ENCODE measurements around the gene C17orf78.
"Not testable (repeated sequence)": the region's sequence is repeated elsewhere in the genome, so short reads cannot be mapped to it uniquely, and the experiment has no call there.

Gene C17orf78

DNA sequence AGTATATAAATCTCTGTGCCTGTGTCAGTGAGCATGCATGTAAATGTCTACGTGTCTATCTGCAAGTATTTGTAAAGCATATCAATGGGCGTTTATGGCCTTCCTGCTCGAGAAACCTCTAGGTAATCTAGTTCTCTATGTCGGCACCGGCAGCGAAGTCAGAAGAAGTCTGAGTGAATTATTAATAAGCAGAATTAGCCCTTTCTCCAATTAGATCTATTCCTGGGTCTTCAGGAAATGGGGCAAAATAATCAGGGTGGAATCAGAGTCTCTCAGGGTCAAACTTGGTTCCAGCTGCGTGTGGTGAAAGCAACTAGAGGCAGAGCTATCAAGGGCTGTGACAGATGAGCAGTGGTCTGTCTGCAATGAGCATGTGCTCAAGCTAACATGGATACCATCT is at the start of gene C17orf78:
Gene C17orf78, plus strand, starts transcription at position 280 of the 400 bp plus-strand sequence. Its CDS starts 108 bp downstream, at position 388.
- no peaks in the 10 kb centered on the region for H3K9me3 ChIP-seq (ENCODE audit: insufficient read depth, low read length)
- DNase-seq (ENCODE audit: low read depth, low spot score) = no peak
- H3K27me3 ChIP-seq (ENCODE audit: insufficient read depth, insufficient read length) = no peaks in the 10 kb centered on the region
- no peaks in the 10 kb centered on the region for H3K36me3 ChIP-seq (ENCODE audit: insufficient read depth, insufficient read length, low read length)
- no peaks in the 10 kb centered on the region for H3K4me1 ChIP-seq (ENCODE audit: insufficient read depth, insufficient read length)
- no peak within 1 kb of the TSS for H3K4me3 ChIP-seq (ENCODE audit: insufficient read length, low read depth)
- H3K9ac ChIP-seq (ENCODE audit: insufficient read length, low read depth) = no peak within 1 kb of the TSS
- TF ChIP-seq ZNF274 (IDR thresholded peaks at IDR 0.05; ENCODE audit: low read depth, low read length) (no peak), YY1 (IDR thresholded peaks at IDR 0.05; ENCODE audit: insufficient read depth, insufficient read length) (no peak), SUZ12 (IDR thresholded peaks at IDR 0.05; ENCODE audit: extremely low read depth, insufficient read depth, insufficient read length) (no peak)

DNA sequence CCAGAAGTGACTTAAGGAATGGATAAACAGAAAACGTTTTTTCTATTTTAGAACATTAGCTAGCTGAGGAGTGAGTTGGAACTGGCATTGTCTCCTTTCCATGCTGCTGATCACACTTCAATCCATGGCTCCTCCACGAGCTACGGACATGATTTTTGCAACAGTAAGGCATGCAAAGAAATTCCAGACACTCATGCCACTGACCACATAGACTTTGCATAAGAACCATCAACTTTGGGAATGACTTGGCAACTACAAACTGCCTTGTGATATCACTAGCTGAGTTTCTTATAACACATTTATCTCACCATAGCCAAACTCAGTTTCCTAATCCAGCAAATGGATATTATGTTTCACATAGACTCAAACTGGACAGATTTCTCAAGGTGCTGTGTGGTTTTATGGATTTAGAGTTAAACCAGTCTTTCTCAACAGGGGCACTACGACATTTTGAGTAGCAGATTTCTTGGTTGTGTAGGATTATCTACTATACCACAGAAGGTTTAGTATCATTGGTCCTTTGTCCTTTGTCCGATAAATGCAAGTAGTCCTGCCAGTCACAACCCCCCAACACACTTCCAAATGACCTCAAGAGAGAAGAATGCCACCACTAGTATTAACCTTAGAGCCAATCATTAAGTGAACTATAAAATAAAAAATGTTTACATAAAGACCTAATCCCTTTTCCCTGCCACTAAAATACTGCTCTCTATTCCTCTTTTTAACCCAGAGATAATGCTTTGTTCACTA is 48.3 kb upstream of the C17orf78 start:
- Histone ChIP-seq H3K9ac (ENCODE audit: insufficient read length, low read depth) (no peak overlapping the region), H3K4me3 (ENCODE audit: insufficient read length, low read depth) (no peak overlapping the region), H3K4me1 (ENCODE audit: insufficient read depth, insufficient read length) (peaks cover 2% of the 10 kb centered on the region), H3K27me3 (ENCODE audit: insufficient read depth, insufficient read length) (no peaks in the 10 kb centered on the region), H3K9me3 (ENCODE audit: insufficient read depth, low read length) (no peaks in the 10 kb centered on the region), H3K36me3 (ENCODE audit: insufficient read depth, insufficient read length, low read length) (peaks cover 33% of the 10 kb centered on the region)
- no peak for DNase-seq (ENCODE audit: low read depth, low spot score)
- TF ChIP-seq ZNF274 (IDR thresholded peaks at IDR 0.05; ENCODE audit: low read depth, low read length) = no peak
- no peak for TF ChIP-seq SUZ12 (IDR thresholded peaks at IDR 0.05; ENCODE audit: extremely low read depth, insufficient read depth, insufficient read length)

DNA sequence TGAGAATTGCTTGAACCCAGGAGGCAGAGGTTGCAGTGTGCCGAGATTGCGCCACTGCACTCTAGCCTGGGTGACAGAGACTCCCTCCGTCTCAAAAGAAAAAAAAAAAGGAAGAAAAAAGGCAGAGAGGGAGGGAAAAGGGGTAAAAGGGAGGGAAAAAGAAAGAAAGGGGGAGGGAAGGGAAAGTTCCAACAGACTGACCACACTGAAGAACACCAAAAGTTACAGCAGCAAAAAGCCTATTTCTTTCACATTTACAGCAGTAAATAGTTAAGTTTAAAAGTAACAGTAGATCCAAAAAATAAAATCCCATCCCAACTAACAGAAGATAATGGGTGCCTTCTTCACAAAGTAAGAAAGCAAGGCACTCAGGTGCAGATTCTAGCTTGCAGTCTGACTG is 36.9 kb upstream of the C17orf78 start:
- Histone ChIP-seq H3K4me3 (ENCODE audit: insufficient read length, low read depth) (no peak overlapping the region), H3K36me3 (ENCODE audit: insufficient read depth, insufficient read length, low read length) (peaks cover 8% of the 10 kb centered on the region), H3K9ac (ENCODE audit: insufficient read length, low read depth) (no peak overlapping the region), H3K4me1 (ENCODE audit: insufficient read depth, insufficient read length) (no peaks in the 10 kb centered on the region), H3K27me3 (ENCODE audit: insufficient read depth, insufficient read length) (no peaks in the 10 kb centered on the region), H3K9me3 (ENCODE audit: insufficient read depth, low read length) (no peaks in the 10 kb centered on the region)
- DNase-seq (ENCODE audit: low read depth, low spot score) = no peak
- no peak for TF ChIP-seq SUZ12 (IDR thresholded peaks at IDR 0.05; ENCODE audit: extremely low read depth, insufficient read depth, insufficient read length)
- TF ChIP-seq ZNF274 (IDR thresholded peaks at IDR 0.05; ENCODE audit: low read depth, low read length) = no peak
- TF ChIP-seq YY1 (IDR thresholded peaks at IDR 0.05; ENCODE audit: insufficient read depth, insufficient read length) = no peak

DNA sequence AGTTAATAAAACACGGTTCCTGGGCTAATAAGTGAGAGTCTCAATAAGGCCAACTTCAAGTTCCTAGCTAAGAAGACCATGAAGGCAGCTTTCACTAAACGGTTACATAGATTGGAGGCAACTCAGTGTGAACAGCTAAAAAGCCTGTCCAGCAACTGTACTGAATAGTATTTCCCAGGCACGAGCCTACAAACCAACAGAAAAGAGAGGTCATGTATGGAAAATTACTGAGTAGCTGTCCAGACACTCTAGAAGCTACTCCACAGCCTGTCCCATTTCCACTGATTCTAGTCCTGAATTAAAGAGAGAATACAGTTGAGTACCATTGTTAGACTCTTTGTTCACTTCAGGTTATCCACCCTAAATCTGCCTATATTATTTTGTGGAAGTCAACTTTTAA is 36.5 kb upstream of the C17orf78 start:
- Histone ChIP-seq H3K9ac (ENCODE audit: insufficient read length, low read depth) (no peak overlapping the region), H3K9me3 (ENCODE audit: insufficient read depth, low read length) (no peaks in the 10 kb centered on the region), H3K27me3 (ENCODE audit: insufficient read depth, insufficient read length) (no peaks in the 10 kb centered on the region), H3K4me3 (ENCODE audit: insufficient read length, low read depth) (no peak overlapping the region), H3K4me1 (ENCODE audit: insufficient read depth, insufficient read length) (no peaks in the 10 kb centered on the region), H3K36me3 (ENCODE audit: insufficient read depth, insufficient read length, low read length) (peaks cover 11% of the 10 kb centered on the region)
- TF ChIP-seq SUZ12 (IDR thresholded peaks at IDR 0.05; ENCODE audit: extremely low read depth, insufficient read depth, insufficient read length) = no peak
- no peak for TF ChIP-seq YY1 (IDR thresholded peaks at IDR 0.05; ENCODE audit: insufficient read depth, insufficient read length)
- TF ChIP-seq ZNF274 (IDR thresholded peaks at IDR 0.05; ENCODE audit: low read depth, low read length) = no peak
- DNase-seq (ENCODE audit: low read depth, low spot score) = no peak

DNA sequence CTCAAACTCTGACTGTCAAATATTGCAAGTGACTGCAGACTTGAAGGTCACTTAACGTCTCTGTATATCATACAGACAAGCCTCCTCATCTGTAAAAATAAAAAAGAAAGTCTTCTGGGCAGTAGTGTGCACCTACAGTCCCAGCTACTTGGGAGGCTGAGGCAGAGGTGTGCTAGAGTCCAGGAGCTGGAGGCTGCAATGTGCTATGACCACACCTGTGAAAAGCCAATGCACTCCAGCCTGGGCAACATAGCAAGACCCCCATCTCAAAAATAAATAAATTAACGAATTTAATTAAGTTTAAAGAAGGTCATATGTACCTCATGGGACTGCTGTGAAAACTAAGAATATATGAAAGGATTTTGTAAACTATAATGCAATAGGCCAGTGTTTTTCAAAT is 35.0 kb upstream of the C17orf78 start:
- H3K36me3 ChIP-seq (ENCODE audit: insufficient read depth, insufficient read length, low read length) = peaks cover 17% of the 10 kb centered on the region
- no peak for DNase-seq (ENCODE audit: low read depth, low spot score)
- H3K9me3 ChIP-seq (ENCODE audit: insufficient read depth, low read length) = no peaks in the 10 kb centered on the region
- no peaks in the 10 kb centered on the region for H3K4me1 ChIP-seq (ENCODE audit: insufficient read depth, insufficient read length)
- no peaks in the 10 kb centered on the region for H3K27me3 ChIP-seq (ENCODE audit: insufficient read depth, insufficient read length)
- no peak for TF ChIP-seq SUZ12 (IDR thresholded peaks at IDR 0.05; ENCODE audit: extremely low read depth, insufficient read depth, insufficient read length)
- TF ChIP-seq ZNF274 (IDR thresholded peaks at IDR 0.05; ENCODE audit: low read depth, low read length) = no peak
- no peak for TF ChIP-seq YY1 (IDR thresholded peaks at IDR 0.05; ENCODE audit: insufficient read depth, insufficient read length)
- no peak overlapping the region for H3K4me3 ChIP-seq (ENCODE audit: insufficient read length, low read depth)
- H3K9ac ChIP-seq (ENCODE audit: insufficient read length, low read depth) = no peak overlapping the region

DNA sequence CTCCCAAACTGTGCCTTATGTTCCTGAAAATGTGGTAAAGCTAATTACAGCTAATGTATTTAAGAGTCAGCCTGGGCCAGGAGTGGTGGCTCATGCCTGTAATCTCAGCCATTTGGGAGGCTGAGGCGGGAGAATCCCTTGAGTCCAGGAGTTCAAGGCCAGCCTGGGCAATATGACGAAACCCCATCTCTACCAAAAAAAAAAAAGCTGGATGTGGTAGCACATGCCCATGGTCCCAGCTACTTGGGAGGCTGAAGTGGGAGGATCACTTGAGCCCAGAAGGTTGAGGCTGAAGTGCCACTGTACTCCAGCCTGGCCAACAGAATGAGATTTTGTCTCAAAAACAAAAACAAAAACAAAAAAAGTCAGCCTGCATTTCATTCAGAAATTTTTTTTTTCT is 33.2 kb upstream of the C17orf78 start:
- DNase-seq (ENCODE audit: low read depth, low spot score) = no peak
- Histone ChIP-seq H3K9me3 (ENCODE audit: insufficient read depth, low read length) (no peaks in the 10 kb centered on the region; the same call in 1 of the 2 replicates), H3K4me3 (ENCODE audit: insufficient read length, low read depth) (no peak overlapping the region), H3K36me3 (ENCODE audit: insufficient read depth, insufficient read length, low read length) (peaks cover 18% of the 10 kb centered on the region), H3K9ac (ENCODE audit: insufficient read length, low read depth) (no peak overlapping the region), H3K27me3 (ENCODE audit: insufficient read depth, insufficient read length) (no peaks in the 10 kb centered on the region), H3K4me1 (ENCODE audit: insufficient read depth, insufficient read length) (no peaks in the 10 kb centered on the region)
- TF ChIP-seq SUZ12 (IDR thresholded peaks at IDR 0.05; ENCODE audit: extremely low read depth, insufficient read depth, insufficient read length) (no peak), ZNF274 (IDR thresholded peaks at IDR 0.05; ENCODE audit: low read depth, low read length) (no peak), YY1 (IDR thresholded peaks at IDR 0.05; ENCODE audit: insufficient read depth, insufficient read length) (no peak)

DNA sequence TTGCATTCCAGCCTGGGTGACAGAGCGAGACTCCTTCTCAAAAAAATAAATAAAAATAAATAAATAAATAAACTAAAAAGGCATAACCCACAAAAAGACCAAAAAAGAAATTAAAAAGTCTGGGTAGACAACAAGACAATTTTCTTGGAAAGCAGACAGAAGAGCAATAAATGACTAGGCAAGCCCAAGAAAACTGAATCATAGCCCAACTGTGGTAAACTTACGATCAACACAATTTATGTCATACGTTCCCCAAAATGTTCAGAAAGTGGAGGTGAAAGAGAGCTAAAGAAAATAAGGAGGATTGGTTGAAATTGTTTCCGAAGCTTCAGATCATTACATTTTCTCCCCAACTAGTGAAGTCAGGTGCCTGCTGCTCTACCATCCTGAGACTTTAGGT is 31.3 kb upstream of the C17orf78 start:
- Histone ChIP-seq H3K27me3 (ENCODE audit: insufficient read depth, insufficient read length) (no peaks in the 10 kb centered on the region), H3K4me3 (ENCODE audit: insufficient read length, low read depth) (no peak overlapping the region), H3K9me3 (ENCODE audit: insufficient read depth, low read length) (no peaks in the 10 kb centered on the region; the same call in 1 of the 2 replicates), H3K4me1 (ENCODE audit: insufficient read depth, insufficient read length) (no peaks in the 10 kb centered on the region), H3K9ac (ENCODE audit: insufficient read length, low read depth) (no peak overlapping the region), H3K36me3 (ENCODE audit: insufficient read depth, insufficient read length, low read length) (peaks cover 18% of the 10 kb centered on the region)
- TF ChIP-seq SUZ12 (IDR thresholded peaks at IDR 0.05; ENCODE audit: extremely low read depth, insufficient read depth, insufficient read length) (no peak), YY1 (IDR thresholded peaks at IDR 0.05; ENCODE audit: insufficient read depth, insufficient read length) (no peak), ZNF274 (IDR thresholded peaks at IDR 0.05; ENCODE audit: low read depth, low read length) (no peak)
- DNase-seq (ENCODE audit: low read depth, low spot score) = no peak

DNA sequence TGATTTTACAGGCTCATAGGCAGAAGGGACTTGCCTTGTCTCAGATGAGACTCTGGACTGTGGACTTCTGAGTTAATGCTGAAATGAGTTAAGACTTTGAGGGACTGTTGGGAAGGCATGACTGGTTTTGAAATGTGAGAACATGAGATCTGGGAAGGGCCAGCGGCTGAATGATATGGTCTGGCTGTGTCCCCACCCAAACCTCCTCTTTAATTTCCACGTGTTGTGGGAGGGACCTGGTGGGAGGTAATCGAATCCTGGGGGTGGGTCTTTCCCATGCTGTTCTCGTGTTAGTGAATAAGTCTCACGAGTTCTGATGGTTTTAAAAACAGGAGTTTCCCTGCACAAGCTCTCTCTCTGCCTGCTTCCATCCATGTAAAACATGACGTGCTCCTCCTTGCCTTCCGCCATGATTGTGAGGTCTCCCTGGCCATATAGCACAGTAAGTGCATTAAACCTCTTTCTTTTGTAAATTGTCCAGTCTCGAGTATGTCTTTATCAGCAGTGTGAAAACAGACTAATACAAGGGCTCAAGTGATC is 28.9 kb upstream of the C17orf78 start:
- not testable (repeated sequence) for H3K9ac ChIP-seq (ENCODE audit: insufficient read length, low read depth); H3K27me3 ChIP-seq (ENCODE audit: insufficient read depth, insufficient read length); H3K9me3 ChIP-seq (ENCODE audit: insufficient read depth, low read length); DNase-seq (ENCODE audit: low read depth, low spot score); H3K4me1 ChIP-seq (ENCODE audit: insufficient read depth, insufficient read length); H3K4me3 ChIP-seq (ENCODE audit: insufficient read length, low read depth)
- peaks cover 12% of the 10 kb centered on the region for H3K36me3 ChIP-seq (ENCODE audit: insufficient read depth, insufficient read length, low read length)

DNA sequence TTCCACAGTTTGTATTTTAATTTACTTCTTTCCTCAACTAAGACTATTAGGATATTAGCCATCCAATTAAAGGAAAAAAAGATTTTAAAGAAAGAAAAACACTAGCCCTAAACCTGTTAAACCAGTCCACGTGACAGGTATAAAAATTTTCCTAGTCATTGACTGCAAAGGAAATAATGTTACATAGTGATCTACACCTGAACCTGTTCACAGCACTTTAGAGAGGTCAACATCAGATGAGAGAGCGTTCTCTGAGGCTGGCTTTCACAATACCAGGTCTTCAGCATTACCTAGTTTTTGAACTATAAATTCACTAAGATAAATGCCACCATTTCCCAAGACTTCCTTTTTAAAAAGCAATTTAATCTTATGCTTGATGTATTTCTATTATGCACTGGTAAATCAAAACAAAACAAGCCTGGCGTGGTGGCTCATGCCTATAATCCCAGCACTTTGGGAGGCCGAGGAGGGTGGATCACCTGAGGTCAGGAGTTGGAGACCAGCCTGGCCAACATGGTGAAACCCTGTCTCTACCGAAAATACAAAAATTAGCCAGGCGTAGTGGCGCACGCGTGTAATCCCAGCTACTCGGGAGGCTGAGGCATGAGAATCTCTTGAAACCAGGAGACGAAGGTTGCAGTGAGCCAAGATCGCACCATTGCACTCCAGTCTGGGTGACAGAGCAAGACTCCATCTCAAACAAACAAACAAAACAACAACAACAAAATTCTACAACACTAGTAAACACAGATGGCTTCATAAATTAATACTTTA is 18.8 kb upstream of the C17orf78 start:
- not testable (repeated sequence) for H3K27me3 ChIP-seq (ENCODE audit: insufficient read depth, insufficient read length); DNase-seq (ENCODE audit: low read depth, low spot score); H3K9me3 ChIP-seq (ENCODE audit: insufficient read depth, low read length); H3K9ac ChIP-seq (ENCODE audit: insufficient read length, low read depth); H3K4me1 ChIP-seq (ENCODE audit: insufficient read depth, insufficient read length); H3K4me3 ChIP-seq (ENCODE audit: insufficient read length, low read depth)
- peaks cover 15% of the 10 kb centered on the region for H3K36me3 ChIP-seq (ENCODE audit: insufficient read depth, insufficient read length, low read length)

All from NT2/D1 (cell line).